ENCODE measurements around the gene NATD1.

GRCh38 chr17:21288571-21289017 lies 35.4 kb upstream of the NATD1 start:
- TF ChIP-seq CTCF (IDR thresholded peaks at IDR 0.05) (peak in 4 of 12 donors; percentile 9 to 30 (median 23)), POLR2A (IDR thresholded peaks at IDR 0.05) (no peak)
